Testis (tissue), 2 donors: Measurements from ENCODE around the gene ZNF497.

Experiments
- CTCF ChIP-seq, 3 experiments: fragments of 450-650 bp in 2 of 3; fragments of 200-600 bp in 1 of 3; sonication (generic) in 1 of 3; IDR thresholded peaks; one replicate each; pipeline ENCODE4 v1.5.1; 2016 to 2019; ENCODE audit warnings: antibody characterized with exemption in 3 of 3, mild to moderate bottlenecking in 2 of 3, moderate library complexity in 1 of 3
- POLR2A ChIP-seq: fragments of 450-650 bp; IDR thresholded peaks from one replicate; pipeline ENCODE4 v1.6.1; 2017; ENCODE audit warnings: antibody characterized with exemption, mild to moderate bottlenecking, moderate library complexity

- TF ChIP-seq CTCF (IDR thresholded peaks at IDR 0.05) (no peak), POLR2A (no peak)
Observed at GRCh38 chr19:58394821-58395219, 32.3 kb upstream of the ZNF497 start.
